OCI-M2 (cell line): ENCODE data around the gene RBP3.
"Not testable (repeated sequence)": the region's sequence is repeated elsewhere in the genome, so short reads cannot be mapped to it uniquely, and the experiment has no call there.

ENCODE experiments used
- DNase-seq: peaks from one replicate; lab custom pipeline; 2025; ENCODE audit not compliant: unreplicated experiment; lab: John Stamatoyannopoulos, UW

Gene RBP3

DNA sequence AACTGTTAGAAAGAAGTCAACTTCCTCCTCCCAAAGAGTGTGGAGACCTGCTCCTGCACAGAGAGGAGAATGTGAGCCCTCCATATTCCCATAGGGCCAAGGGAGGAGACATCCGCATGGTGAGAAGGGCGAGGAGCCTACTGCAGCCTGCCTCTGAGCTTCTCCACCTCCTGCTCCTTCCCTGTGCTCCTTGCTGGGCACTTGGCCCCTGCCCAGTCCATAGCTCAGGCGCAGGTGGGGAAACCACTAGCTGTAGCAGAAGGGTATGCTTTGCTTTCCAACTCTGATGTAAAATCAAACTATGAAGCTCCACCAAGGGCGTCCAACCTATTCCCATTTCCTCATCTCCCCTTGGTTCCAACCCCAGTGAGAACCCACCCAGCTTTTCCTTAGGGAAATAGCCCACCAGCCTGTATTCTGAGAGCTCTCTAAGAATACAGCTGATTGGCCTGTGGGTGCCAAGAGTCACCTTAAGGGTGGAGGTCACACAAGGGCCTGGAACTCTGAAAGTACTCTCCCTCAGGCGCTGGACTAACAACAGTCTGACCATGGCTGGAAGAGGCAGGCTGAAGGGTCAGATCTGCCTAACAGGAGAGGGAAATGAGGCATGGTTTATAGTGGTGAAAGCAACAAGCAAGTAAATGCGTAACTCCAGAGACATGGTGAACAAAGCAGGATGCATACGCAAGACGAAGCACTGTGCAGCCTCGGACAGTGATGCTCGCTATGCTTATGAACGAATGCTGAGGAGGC, 22.0 kb downstream of the RBP3 start:
- DNase-seq, result no peak

DNA sequence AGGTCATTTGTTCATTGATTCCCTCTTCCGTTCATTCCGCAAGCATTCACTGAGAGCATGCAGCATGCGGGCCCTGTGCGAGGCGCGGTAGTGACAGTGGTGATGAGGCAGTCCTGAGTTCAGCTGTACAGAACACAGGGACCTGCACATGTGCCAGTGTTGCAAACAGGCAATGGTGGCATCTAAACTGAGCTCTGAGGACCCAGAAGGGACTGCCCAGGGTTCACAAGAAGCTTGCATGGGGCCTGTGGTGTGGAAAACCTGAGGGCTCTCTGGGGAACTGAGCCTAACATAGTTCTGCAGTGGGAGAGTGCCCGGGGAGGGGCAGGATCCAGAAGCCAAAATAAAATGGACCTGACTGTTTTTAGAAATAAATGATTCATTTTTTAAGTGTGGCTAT, 22.7 kb downstream of the RBP3 start:
- no peak for DNase-seq

DNA sequence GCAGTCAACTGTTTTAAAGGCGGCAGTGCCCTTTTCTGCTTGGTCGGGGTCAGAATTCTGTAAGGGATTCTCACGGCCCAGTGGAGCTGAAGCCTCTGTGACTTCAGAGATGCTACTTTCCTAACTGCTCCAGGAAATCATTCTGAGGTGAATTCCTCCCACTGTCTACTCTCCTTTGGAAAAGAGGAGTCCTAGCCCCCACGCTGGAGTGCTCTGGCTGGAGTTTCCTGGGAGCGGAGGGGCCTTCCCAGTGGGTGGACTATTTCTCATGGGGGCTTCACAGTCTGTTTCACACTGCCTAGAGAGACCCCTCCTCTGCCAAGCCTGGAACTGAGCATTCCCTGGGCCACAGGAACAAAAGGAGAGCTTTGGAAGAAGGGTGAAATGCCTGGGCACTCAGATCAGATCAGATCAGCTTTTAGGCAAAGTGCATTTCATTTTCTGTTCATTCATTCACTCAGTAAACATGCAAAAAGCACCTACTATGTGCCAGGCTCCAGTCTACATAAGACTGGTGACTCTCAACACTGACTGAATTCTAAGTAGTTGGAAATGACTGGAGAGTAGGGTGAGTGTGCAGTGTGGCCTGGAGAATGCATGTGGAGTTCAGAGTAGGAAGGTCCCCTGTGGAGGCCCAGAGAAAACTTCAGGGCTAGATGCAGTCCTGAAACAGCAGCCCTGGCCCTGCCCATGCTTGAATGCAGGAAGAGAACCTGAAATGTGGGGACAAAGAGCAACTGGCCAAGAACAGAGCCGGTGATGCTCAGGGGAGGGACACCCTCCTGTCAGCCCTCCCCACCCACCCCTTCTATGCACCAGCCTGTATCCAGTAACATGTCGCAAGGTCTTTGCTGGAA, 23.7 kb downstream of the RBP3 start:
- no peak for DNase-seq

DNA sequence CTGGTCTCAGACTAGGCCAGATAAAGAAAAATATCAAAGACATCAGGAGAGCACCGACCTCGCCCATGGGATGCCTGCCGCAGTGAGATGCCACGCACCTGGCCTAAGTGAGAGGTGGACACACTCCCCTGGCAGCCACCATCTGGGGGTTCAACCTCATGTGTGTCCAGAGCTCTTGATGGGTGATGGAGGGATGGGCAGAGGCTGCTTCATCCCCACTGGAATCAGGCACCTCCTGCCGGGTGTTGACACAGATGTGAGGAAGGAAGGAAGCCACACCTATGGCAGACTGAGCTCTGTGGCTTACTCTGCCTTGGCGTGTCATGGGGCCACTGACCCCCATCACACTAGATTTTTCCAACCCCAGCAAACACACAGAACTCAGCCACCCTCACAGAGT, 24.6 kb downstream of the RBP3 start:
- no peak for DNase-seq

DNA sequence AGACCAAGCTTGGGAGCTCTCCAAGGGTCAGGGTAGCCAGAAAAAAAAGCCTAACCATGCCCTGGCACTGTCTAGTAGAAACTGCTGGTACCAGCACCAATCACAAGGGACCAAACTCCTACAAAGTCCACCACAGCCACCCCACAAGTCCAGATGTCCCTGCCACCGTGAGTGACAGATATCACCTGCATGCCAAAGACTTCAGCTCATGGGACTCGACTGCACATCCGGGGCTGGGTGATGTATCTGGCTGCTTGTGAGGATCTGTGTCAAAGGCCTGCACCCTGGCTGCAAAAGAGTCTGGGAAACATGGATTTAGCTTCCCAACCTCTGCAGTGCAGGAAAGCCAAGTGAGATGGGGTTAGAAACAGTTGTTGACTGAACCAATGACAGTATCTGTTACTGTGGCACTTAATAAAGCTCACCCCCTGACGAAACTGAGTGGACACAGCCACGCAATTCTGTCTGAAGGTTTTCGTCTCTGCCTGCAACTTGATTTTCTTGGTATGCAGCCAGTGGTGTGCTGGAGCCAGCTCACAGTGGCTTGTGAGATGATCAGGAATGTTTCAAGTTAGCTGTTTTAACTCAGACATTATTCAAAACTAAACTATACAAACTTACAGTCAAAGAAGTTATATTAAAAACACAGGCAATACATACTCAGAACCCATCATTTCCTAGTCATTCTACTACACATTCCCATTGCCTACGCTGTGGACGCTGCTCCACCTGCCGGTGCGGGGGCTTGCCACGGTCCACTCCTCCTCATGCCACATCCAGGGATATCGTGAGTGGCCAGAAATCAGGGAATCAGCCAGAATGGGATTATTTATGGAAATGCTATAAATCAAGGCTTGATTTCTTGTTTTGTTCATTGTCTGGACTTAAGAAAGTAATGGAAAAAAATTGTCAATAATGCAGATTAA, 26.7 kb downstream of the RBP3 start:
- DNase-seq, result no peak

DNA sequence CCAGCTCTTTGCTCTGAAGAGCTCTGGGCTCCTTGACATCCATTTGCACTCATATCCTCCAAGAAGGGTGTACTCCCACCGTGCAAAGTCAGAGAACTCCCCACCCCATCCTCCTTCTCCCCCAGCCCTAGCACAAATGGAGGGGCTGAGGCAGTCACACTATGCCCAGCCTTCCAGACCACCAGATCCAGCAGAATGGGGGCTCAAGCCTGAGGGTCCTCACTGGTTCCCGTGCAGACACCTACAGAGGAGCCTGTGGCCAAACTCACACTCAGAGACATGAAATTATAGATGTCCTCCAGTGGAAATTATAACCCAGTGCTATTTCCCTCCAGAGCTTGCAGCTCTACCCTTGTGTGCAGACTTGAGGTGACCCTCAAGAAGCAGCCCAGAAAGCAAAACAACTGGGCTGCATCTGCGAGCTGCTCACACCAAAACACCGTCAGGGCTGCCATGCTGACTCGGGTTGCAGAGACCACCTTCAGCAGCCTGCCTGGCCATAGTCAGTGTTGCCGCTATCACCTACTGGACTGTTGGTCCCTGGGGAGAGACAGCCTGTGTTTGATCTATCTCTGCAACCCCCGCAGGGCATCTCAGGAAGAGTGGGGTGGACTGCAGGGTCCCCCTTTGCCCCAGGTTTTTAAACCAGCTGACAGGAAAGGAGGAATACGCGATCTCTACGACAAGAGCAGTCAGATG, 28.5 kb downstream of the RBP3 start:
- DNase-seq, result no peak

DNA sequence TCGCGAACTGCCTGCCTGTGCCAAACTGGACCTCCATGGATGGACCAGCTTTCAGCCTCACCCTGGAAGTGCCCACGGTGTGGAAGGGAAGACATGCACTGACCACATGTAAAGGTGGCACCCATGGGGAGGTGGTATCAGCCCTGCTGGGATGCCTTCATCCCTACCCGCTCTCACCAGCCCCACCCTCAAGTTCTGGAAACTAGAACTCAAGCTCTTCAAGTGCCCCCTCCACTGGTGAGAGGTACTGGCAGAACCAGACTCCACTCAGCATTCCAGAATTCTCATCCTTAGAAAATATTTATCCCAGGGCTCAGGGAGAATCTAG, 30.0 kb downstream of the RBP3 start:
- DNase-seq, result no peak

DNA sequence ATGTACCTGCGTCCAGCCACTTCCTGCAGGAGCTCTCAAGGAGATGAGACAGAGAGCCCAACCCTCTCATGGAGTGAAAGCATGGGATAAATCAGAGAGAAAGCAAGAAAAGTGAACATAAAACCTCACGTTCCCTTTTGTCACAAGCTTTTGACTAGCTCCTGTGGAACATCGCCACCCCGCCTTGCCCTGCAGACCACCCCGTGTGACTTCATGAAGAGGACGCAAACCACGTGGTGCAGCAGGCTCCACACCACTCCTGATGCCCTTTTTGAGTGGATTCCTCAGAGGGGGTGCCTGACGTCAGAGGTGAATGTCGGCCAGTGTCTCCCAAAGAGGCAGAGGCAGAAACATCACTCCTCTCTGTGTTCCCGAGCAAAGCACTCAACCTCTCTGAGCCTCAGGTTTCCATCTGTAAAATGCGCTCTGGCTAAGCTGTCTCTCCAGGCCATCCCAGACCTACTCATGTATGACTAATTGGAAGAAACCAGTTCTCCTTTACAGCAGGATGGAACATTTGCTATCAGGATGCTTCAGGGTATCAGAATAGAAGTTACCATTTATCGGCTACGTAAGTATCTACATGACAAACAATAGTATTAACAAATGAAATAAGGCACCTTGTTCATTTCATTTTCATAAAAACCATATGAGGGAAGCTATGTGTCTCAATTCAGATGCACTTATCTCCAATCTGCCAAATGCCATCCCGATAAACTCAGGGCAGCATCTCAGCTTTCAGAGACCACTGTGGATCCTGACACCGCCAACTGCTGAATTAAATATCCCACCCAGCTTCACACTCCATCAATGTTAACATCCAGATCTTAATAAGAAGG, 30.7 kb downstream of the RBP3 start:
- DNase-seq, result no peak

DNA sequence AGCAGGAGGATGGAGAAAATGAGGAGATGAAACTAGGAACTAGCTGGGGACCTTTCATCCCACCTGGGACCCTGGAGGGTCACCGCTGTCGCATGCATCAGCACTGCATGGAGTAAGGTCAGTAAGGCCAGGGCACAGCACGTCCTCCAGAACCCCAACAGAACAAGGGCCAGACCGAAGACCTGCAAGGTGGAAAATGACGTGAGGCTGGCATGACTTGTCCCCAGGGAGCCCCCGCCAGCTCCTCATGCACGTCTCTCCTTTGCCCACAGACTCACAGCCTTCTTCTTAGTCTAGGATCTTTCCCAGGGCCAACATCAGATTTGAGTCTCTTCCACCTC, 31.3 kb downstream of the RBP3 start:
- no peak for DNase-seq

DNA sequence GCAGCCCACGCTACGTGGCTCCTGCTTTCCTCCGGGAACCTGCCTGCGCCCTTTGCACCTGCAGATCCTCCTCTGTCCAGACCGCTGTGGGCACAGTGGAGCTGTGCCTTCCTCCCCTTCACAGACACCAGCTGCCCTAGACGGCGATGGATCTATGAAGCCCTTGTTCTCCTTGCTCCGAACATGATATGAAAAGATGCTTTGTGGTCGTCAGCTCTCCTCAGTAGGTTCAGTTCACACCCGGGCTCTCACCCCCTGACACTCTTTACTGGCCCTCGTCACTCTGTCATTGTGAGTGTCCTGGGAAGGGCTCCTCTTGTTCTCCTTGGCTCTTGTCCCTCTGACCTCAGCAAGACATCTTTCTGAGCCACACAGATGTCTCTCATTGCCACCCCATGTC, 31.7 kb downstream of the RBP3 start:
- DNase-seq, result no peak

DNA sequence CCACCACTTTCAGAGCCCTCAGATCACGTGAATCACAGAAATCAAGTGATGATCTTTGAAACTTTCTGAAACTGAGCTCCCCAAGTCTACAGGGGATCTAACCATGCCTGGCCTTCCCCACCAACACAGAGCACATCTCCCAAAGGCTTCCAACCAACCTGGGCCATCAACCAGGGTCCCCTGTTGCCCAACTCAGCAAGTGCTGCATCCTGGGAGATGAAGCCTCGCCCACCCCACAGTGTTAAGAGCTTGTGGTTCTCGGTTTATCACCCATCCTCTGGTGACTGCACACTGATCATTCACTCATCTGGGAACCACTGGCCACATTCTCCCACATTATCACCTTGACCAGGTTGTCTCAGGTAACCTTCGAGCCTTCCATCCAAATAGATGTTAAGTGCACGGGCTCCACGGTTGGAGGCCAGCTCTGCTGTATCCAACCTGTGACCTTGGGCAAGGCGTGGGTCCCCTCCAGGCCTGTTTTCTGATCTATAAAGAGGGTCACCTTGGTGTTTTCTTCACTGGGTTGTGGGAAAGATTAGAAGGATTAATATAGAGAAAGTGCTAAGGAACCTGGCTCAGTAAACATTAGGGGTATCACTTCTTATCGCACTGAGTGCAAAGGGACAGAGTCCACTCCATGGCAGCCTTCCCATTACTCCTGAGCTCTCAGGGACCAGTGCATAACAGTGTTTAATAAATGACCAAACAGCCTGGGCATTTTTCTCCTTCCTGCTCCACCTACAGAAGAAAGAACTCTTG, 32.4 kb downstream of the RBP3 start:
- no peak for DNase-seq

DNA sequence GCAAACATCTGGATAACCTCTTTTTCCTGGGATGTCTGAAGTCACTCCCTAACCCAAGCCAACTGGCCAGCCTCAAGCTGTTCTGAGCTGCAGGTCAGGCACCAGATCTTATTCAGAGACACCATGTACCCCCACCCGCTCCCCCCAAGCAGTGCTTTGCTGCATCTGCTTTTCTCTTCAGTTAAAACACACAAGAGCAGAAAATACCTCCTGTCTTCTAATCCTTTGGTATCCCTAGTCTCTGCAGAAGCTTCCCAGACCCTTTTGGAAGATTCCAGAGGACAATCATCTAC, 32.9 kb downstream of the RBP3 start:
- DNase-seq, result no peak

DNA sequence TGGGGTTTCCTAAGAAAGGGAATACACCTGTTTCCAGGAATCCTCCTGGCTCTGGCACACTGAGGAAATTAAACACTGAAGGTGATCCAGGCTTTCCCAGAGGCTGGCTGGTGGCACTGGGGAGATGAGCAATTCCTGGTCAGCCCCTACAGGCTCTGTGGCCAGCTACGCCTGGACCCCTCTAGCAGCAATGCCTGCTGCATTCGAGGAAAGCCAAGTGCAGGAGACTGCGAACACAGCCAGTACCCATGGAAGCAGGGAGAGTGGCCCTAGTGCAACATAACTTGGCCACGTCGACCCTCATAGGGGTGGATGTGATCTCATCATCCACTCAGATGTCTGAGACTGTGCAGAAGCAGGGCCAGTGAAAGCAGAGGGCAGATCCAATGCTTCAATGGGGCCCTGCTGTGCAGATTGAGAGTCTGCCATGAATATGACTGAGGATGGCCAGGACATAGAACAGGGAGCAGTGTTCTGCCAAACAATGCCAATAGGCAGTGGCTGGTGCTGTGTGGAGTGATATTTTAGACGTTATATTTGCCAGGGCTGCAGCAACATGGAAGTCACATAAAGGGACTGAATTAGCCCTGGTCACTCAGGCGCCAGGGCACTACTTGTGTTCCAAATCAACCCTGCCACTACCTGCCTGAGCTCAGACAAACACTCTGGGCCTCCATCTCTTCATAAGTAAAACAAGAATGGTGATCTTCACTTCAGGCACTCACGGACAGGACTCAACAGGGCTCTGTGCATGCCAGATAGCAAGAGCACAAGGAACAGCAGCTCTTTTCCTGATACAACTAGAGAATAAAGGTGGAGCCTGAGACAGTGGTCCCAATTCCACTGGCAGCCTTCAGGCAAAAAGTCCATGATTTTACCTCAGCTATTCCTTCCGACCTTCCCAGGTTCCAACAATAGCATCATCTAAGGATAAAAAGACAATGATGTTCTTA, 33.5 kb downstream of the RBP3 start:
- no peak for DNase-seq

DNA sequence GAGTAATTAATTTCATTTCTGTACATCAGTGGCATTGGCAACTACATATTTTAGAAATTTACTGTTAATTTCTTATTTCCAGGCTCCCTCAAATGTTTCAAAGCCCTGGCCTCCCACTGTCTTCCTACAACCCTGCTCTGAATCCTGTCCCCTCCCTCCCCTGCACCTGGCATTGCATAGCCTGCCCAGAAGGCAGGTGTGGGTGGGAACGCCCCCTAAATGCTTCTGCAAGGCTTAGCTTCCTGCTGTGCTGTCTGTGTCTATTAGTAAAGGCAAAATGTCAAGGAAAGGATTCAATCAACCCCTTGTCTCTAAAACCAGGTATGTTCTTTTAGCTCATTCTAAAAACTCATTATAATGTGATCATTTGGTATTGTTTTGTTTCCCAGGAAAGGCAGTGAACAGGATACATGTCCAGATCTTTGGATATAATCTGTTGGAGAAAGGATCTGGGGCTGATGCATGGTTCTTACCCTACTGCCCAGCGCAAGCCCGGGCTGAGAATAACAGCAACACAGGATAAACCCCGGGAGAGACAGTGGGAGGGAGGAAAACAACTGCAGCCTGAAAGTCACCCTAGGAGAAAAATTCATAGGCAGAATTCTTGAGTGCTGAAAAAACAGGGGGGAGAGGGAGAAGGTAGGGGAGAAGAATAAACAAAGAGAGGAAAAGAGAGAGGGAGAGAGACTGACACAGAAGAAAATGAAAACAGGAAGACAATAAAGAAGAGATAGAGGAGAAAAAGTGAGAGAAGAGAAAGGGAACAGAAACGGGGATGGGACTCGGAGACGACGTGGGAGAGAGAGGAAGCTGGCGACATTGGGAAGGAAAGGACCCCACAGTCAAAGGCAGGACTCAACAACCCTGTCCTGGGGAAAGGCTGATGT, 35.3 kb downstream of the RBP3 start:
- no peak for DNase-seq

DNA sequence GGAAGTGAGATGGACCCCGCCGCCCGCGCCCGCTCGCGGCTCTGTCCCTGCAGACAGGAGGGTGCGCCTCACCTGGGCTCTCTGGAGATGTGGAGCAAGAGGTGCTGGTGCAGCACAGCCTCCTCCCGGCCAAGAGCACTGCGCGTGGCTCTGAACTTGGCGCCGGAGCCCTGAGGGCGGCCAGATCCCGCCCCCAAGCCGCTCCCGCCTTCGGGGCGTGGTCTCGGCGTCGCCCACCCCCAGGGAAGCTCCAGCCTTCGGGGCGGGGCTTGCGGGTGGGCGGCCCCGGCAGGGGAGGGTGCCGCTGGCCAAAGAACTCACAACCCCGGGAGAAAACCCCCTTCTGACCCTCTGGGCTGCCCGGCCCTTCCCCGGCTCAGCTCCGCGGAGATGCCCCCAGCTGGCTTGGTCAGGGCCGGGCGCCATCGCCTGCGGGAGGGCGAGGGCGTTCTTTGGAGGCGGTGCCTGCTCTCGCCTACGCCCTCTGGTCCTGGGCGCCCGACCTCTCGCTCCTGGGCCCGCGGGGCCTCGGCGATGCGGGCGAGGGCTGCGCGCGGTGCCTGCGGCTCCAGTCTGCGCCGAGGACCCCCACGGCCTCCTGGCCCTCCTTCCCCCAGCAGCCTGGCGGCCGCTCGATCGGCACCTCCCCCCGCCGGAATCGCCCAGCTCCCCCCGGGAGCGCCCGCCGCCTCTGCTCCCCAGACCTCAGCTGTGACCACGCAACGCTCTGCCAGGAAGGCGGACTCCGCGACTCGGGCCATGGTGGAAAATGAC, 36.2 kb downstream of the RBP3 start, which contains the start of gene ZNF488:
TSS of gene ZNF488 (minus strand) at position 146 of the 774 bp plus-strand sequence. CDS start 15,464 bp downstream, outside the sequence.
- no peak for DNase-seq

DNA sequence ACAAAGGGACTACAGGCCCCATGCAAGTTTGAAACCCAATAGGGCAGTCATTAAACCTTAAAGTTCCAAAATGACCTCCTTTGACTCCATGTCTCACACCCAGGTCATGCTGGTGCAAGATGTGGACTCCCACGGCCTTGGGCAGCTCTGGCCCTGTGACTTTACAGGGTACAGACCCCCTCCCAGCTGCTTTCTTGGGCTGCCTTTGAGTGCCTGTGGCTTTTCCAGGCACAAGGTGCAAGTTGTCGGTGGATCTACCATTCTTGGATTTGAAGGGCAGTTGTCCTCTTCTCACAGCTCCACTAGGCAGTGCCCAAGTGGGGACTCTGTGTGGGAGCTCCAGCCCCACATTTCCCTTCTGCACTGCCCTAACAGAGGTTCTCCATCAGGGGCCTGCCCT, 37.9 kb downstream of the RBP3 start:
- not testable (repeated sequence) for DNase-seq

DNA sequence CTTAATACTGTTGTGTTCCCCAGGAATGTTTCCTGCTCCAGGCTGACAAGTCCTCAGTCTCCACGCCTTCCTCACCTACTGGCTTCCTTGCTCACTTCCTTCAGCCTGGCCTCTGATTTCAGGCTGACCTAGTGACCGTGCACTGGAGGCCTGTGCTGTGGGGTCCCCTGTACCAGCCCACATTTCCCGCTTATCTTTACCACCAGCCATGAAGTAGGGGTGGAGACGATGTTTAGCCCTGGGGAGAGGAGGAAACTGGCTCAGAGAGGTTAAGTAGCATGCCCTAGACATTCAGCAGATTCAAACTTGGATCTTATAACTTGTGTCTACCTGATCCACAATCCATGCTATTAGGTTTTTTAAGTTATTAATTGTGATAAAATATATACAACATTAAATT, 40.7 kb downstream of the RBP3 start:
- DNase-seq, result no peak
